ENCODE measurements around the gene CPEB4. TPM values are rescaled to one million over a fixed set of nuclear protein-coding genes. Genes with fewer than 3 reads are reported as not detected.

Gene CPEB4
- total and polyA plus RNA-seq, 9 of the 15 experiments (the other 6 are each of a cell fraction or from before 2014, with no cell fraction given), result 7.4 to 21.3 (median 12.4) TPM

- TF ChIP-seq STAT6 (CRISPR knock-in tag; IDR thresholded peaks at IDR 0.05) (peak; percentile 74; the same call in 1 of the 2 replicates), KLF16 (IDR thresholded peaks at IDR 0.05) (no peak), NUFIP1 (IDR thresholded peaks at IDR 0.05; ENCODE audit: partially characterized antibody) (no peak), ZNF263 (CRISPR knock-in tag; IDR thresholded peaks at IDR 0.05; ENCODE audit: borderline replicate concordance) (peak; percentile 60; the same call in 1 of the 2 replicates), CBFA2T3 (IDR thresholded peaks at IDR 0.05) (peak; percentile 26; the same call in 1 of the 2 replicates), HMGXB4 (CRISPR knock-in tag; IDR thresholded peaks at IDR 0.05) (0 out of 2 replicates have a peak, but pooled peaks have one; percentile 52), POLR2B (IDR thresholded peaks at IDR 0.05; ENCODE audit: low read depth, partially characterized antibody) (peak; percentile 93), SNIP1 (IDR thresholded peaks at IDR 0.05; ENCODE audit: low read depth) (no peak), SUPT5H (IDR thresholded peaks at IDR 0.05) (peak; percentile 92), CREB3 (tag; conservative IDR thresholded peaks at IDR 0.05; ENCODE audit: low read depth) (peak; percentile 94), SIX5 (IDR thresholded peaks at IDR 0.05; ENCODE audit: borderline replicate concordance in 1 of 2, insufficient read depth in 1 of 2, low read depth in 1 of 2, low read length in 2 of 2) (peak; percentile 86 to 88), ZNF280B (CRISPR knock-in tag; IDR thresholded peaks at IDR 0.05) (no peak), ETV1 (tag; conservative IDR thresholded peaks at IDR 0.05; ENCODE audit: low read depth) (peak; percentile 94), ZNF239 (CRISPR knock-in tag; IDR thresholded peaks at IDR 0.05) (no peak), MTA3 (IDR thresholded peaks at IDR 0.05; ENCODE audit: borderline replicate concordance) (peak; percentile 70; the same call in 1 of the 2 replicates), NFRKB (IDR thresholded peaks at IDR 0.05; ENCODE audit: low read depth) (peak; percentile 91), ZNF197 (CRISPR knock-in tag; IDR thresholded peaks at IDR 0.05; ENCODE audit: low read depth) (peak; percentile 88), GTF2F1 (IDR thresholded peaks at IDR 0.05; ENCODE audit: low read depth, low read length) (0 out of 2 replicates have a peak, but pooled peaks have one; percentile 21), RAD21 (CRISPR knock-in tag; conservative IDR thresholded peaks at IDR 0.05 in 1 of 2, IDR thresholded peaks at IDR 0.05 in 1 of 2) (peak in 1 of 2 experiments; percentile 27; a peak in 1 of 4 replicates), RB1 (IDR thresholded peaks at IDR 0.05; ENCODE audit: low read depth) (peak; percentile 22; the same call in 1 of the 2 replicates)
These were observed at the start of gene CPEB4 (continued) for GRCh38 chr5:173887610-173888472.
